Mucosa of descending colon (tissue), 3 donors: ENCODE results near the gene GSC2. TPM values are rescaled to one million over a fixed set of nuclear protein-coding genes. Genes with fewer than 3 reads are reported as not detected.

ENCODE experiments used
- ATAC-seq: fragments of 200-7000 bp; cut with Tn5 transposase; one replicate; pipeline ENCODE4 v1.9.1; 2020; ENCODE audit warnings: mild to moderate bottlenecking, moderate library complexity
- DNase-seq, 3 donors: peaks; one replicate each; pipeline ENCODE4 v3.0.0-alpha.2; 2020
- H3K36me3 ChIP-seq: fragments of 200-600 bp; one replicate; pipeline ENCODE4 v1.8.0; 2021; ENCODE audit warnings: low read depth, mild to moderate bottlenecking
- H3K4me1 ChIP-seq: fragments of 200-600 bp; one replicate; pipeline ENCODE4 v1.8.0; 2021; ENCODE audit warnings: low read depth, mild to moderate bottlenecking
- H3K4me3 ChIP-seq: fragments of 200-600 bp; one replicate; pipeline ENCODE4 v1.8.0; 2021; ENCODE audit warnings: mild to moderate bottlenecking
- H3K9me3 ChIP-seq: fragments of 200-600 bp; one replicate; pipeline ENCODE4 v1.8.0; 2021; ENCODE audit warnings: mild to moderate bottlenecking
- intact Hi-C, 2 donors: fragments of 100-400 bp; cut with DNase I in 1 of 2; cut with micrococcal nuclease in 1 of 2; formaldehyde crosslinking; loops; one replicate each; pipeline versions ENCODE4 v1.11.0 to v1.11.1; 2022; cut with DNase I, micrococcal nuclease
- long read RNA-seq, 2 donors: library from polyadenylated mRNA; unstranded; transcript quantifications; one replicate each; pipeline ENCODE4 v2.0.0, GENCODE V29; 2019 to 2021
- total RNA-seq, 3 donors: library from RNA; stranded (reverse); fragmentation: NEBNext Ultra II Directional in 2 of 3; extraction: Animal tissue kit (Norgen Biotek cat#: 25700) in 2 of 3; gene quantifications; one replicate each; pipeline versions ENCODE4 v1.2.1 to v1.2.4, GENCODE V29; 2021 to 2023
- TF ChIP-seq, protein P1 (sequence below): fragments of 200-600 bp; IDR thresholded peaks from one replicate; pipeline ENCODE4 v1.8.0; 2022; ENCODE audit warnings: antibody characterized with exemption, mild to moderate bottlenecking
- donor health status: DM: no; HTN: no; CAD: no; lungs with moderate emphysema.
- donor health status: DM: no; HTN: no; CAD: no.
- donor health status: DM: no; HTN: yes; CAD: no.

Gene GSC2, protein sequence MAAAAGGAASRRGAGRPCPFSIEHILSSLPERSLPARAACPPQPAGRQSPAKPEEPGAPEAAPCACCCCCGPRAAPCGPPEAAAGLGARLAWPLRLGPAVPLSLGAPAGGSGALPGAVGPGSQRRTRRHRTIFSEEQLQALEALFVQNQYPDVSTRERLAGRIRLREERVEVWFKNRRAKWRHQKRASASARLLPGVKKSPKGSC
- total RNA-seq = not detected
- long read RNA-seq, donor 1 = 0 reads
- long read RNA-seq, donor 2 = 0 reads

DNA sequence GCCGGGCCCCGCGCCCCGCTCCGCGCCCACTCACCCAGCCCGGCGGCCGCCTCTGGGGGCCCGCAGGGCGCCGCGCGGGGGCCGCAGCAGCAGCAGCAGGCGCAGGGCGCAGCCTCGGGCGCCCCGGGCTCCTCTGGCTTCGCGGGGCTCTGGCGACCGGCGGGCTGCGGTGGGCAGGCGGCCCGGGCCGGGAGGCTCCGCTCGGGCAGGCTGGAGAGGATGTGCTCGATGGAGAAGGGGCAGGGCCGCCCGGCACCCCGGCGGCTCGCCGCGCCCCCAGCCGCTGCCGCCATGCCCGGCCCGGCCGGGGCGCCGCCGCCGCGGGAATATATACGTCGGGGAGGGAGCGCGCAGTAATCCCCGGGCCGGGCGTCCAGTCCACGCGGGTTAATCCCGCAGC is at the start of gene GSC2:
Gene GSC2, minus strand, starts transcription at position 302 of the 400 bp plus-strand sequence. Its CDS starts 9 bp downstream, at position 293.
- no peak for DNase-seq
- H3K36me3 ChIP-seq = no peaks in the 10 kb centered on the region
- TF ChIP-seq, protein P1, sequence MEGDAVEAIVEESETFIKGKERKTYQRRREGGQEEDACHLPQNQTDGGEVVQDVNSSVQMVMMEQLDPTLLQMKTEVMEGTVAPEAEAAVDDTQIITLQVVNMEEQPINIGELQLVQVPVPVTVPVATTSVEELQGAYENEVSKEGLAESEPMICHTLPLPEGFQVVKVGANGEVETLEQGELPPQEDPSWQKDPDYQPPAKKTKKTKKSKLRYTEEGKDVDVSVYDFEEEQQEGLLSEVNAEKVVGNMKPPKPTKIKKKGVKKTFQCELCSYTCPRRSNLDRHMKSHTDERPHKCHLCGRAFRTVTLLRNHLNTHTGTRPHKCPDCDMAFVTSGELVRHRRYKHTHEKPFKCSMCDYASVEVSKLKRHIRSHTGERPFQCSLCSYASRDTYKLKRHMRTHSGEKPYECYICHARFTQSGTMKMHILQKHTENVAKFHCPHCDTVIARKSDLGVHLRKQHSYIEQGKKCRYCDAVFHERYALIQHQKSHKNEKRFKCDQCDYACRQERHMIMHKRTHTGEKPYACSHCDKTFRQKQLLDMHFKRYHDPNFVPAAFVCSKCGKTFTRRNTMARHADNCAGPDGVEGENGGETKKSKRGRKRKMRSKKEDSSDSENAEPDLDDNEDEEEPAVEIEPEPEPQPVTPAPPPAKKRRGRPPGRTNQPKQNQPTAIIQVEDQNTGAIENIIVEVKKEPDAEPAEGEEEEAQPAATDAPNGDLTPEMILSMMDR = no peak
- no peak within 1 kb of the TSS for H3K4me3 ChIP-seq
- intact Hi-C loops = no loop called here
- H3K4me1 ChIP-seq = peaks cover 3% of the 10 kb centered on the region
- no peak for ATAC-seq
- no peaks in the 10 kb centered on the region for H3K9me3 ChIP-seq

DNA sequence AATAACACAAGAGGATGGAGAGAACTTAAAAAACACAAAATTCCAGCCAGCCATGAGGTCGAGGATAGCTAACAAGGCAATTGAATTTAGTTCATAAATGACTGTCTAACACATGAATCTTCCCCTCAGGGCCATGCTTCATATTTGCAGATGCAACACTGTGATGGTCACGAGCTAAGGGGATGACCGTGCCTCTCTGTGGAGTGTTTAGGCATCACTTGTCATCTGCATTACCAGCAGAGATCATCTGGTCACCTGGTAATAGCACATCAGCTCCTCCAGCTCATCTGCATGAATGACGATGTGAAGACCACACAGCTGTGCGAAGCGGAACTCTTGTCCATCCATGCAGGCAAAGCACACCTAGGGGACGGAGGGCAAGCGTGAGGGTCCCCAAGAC is 49.4 kb upstream of the GSC2 start:
- TF ChIP-seq, protein P1 = no peak
- ATAC-seq (no peak), DNase-seq (no peak)
- intact Hi-C loops = no loop called here
- Histone ChIP-seq H3K4me3 (no peak overlapping the region), H3K4me1 (no peaks in the 10 kb centered on the region), H3K36me3 (no peaks in the 10 kb centered on the region), H3K9me3 (no peaks in the 10 kb centered on the region)

DNA sequence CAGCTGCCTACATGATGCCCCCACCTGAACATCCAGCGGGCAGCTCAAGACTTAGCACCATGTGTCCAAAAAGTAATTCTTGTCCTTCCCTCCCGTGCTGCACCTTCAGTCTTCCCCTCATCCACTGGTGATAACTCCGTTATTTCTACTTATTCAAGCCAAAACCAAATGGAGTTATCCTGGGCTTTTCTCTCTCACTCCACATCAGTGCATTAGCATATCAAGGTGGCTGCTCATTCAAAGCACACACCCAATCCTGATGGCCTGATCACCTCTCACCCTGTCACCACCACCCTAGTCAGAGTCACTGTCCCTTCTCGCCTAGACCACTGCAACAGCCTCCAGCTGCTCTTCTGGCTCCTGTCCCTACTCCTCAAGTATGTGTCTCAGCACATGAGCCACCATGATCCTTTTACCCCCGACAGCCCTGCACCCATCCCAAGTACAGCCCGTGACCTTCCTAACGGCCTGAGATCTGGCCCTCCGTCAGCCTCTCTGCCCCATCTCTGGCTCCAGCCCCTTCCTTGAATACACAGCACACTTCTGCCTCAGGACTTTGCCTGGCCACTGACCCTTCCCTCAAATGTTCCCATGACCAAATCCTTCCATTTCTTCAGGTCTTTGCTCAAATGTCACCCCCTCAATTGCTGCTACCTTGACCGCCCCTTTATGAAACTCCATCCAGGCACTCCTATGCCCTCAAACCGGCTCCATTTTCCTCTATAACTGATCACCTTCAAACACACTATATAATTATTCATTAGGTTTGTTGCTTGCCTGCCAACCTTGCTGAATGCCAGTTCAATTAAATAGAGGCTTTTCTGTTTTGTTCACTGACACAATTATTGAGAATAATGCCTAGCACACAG is 48.1 kb upstream of the GSC2 start:
- Histone ChIP-seq H3K9me3 (no peaks in the 10 kb centered on the region), H3K4me3 (no peak overlapping the region), H3K36me3 (no peaks in the 10 kb centered on the region), H3K4me1 (no peaks in the 10 kb centered on the region)
- ATAC-seq = no peak
- no peak for DNase-seq
- TF ChIP-seq, protein P1 = no peak
- intact Hi-C loops = no loop called here

DNA sequence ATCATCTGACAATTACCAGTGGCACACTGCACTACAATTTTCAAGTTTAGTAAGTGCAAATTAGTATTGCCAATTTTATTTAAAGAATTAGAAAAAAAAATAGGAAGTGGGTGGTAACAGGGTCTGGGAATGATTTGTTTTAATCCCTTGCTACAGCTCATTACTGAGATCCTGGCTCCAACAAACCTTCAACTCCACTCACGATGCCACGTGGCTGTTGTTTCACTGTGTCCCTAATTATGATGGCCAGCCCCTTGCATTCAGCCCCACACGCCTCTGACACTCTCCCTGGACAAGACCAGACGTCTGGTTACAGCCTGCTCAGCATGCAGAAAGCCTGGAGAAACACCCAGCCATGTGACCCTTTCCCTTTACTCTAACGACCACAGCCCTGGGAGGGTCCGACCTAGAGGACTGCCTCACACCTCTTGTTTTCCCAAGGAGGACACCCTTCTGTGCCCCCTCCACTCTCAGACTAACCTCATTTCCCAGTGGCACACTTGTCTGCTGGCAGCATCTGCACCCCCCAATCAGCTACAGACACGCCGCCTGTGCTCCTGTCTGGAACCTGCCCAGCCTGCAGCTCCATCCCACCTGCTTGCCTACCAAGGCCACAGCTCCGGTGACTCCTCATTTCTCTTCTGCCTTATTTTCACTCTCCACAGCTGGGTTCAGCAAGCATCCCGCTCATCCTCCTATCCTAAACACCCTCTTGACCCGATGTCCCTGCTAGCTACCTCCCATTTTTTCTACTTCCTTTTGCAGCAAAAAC is 46.9 kb upstream of the GSC2 start:
- intact Hi-C loops = no loop called here
- no peak for DNase-seq
- TF ChIP-seq, protein P1 = no peak

DNA sequence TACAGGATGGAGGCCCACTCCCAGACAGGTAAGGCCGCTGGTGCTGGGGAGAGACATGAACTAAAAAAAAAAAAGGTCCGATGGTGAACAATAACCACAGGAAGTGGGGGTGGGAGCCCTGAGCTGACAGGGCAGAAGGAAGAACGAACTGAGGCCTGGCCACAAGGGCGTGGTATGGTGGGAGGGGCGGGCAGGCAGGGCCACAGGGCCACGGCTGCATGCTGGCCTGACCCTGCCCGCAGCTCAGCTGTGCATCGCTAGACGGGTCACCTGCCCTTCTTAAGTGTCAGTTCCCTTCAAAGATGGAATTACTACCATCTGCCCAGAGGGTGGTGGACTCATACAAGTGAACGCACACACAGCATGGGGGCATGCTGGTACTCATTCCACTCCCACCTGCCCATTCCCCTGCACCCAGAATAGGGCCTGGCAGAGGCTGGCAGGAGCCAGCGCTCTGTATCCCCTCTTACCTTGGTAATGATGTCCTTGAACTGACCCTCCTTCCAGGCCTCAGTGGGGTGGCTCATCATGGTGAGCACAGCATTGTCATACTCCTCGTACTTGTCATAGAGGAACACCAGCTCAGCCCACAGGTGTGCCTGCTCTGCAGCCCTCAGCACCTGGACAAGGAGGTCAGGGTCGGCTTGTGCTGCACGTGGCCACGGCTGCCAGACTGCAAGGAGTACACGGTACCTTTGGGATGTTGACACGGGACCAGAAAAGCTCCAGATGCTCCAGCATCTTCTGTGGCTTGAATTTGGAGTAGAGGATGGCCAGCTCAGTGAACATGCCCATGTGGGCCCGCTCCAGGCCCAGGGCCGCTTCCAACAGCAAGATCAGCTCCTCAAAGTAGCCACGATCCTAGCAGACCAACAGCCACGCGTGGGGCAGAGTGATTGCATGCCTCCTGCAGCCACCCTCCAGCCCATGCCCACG is 46.0 kb upstream of the GSC2 start:
- ATAC-seq = no peak
- Histone ChIP-seq H3K4me1 (no peaks in the 10 kb centered on the region), H3K36me3 (no peaks in the 10 kb centered on the region), H3K9me3 (no peaks in the 10 kb centered on the region), H3K4me3 (no peak overlapping the region)
- no peak for DNase-seq
- intact Hi-C loops = no loop called here
- TF ChIP-seq, protein P1 = no peak

More for the DNA sequence above, 46.9 kb upstream of the GSC2 start:
- no peaks in the 10 kb centered on the region for H3K36me3 ChIP-seq
- ATAC-seq = no peak
- no peaks in the 10 kb centered on the region for H3K4me1 ChIP-seq
- no peak overlapping the region for H3K4me3 ChIP-seq
- no peaks in the 10 kb centered on the region for H3K9me3 ChIP-seq
